ENCODE data around the gene SFMBT1. TPM values are rescaled to one million over a fixed set of nuclear protein-coding genes. Genes with fewer than 3 reads are reported as not detected.

The SFMBT1 gene
- total RNA-seq, 6 experiments from 2014 or later: 9.2 to 14.0 (median 10.7) TPM

- DNase-seq: no peak
- H3K4me1 ChIP-seq: peaks cover 0 to 11% (median 0%) of the 10 kb centered on the region in 4 donors
- intact Hi-C loops (cut with DNase I): loop anchor here (10.0 kb wide), 2 partner anchors 211 to 221 kb away; no protein-coding TSS in a partner anchor
- H3K9me3 ChIP-seq: no peaks in the 10 kb centered on the region
- no peak overlapping the region for H3K27ac ChIP-seq
- no peaks in the 10 kb centered on the region for H3K27me3 ChIP-seq
- H3K36me3 ChIP-seq: no peaks in the 10 kb centered on the region
- TF ChIP-seq CTCF (IDR thresholded peaks at IDR 0.05): no peak
- no peak for TF ChIP-seq POLR2A (IDR thresholded peaks at IDR 0.05)
- ATAC-seq: no peak
- WGBS (ENCODE audit: insufficient coverage, low coverage, low lambda C conversion rate, missing lambda C conversion rate): 60% methylated on average over 1 of the region's 3 CpGs
- H3K4me3 ChIP-seq: no peak overlapping the region
Observed at GRCh38 chr3:53075743-53076140, 29.9 kb upstream of the SFMBT1 start.

- Histone ChIP-seq H3K36me3 (no peaks in the 10 kb centered on the region), H3K27ac (no peak overlapping the region), H3K27me3 (no peaks in the 10 kb centered on the region), H3K4me1 (peaks cover 0 to 11% (median 0%) of the 10 kb centered on the region in 4 donors), H3K4me3 (no peak overlapping the region), H3K9me3 (no peaks in the 10 kb centered on the region)
- intact Hi-C loops (cut with DNase I): loop anchor here (10.0 kb wide), 2 partner anchors 210 to 220 kb away; no protein-coding TSS in a partner anchor
- TF ChIP-seq POLR2A (IDR thresholded peaks at IDR 0.05) (no peak), CTCF (IDR thresholded peaks at IDR 0.05) (no peak)
- WGBS (ENCODE audit: insufficient coverage, low coverage, low lambda C conversion rate, missing lambda C conversion rate): 85% methylated on average over 5 of the region's 9 CpGs
- DNase-seq (peak in 2 of 3 donors; percentile 28 to 43), ATAC-seq (no peak)
Observed at GRCh38 chr3:53074761-53075742, 29.2 kb upstream of the SFMBT1 start.

- H3K36me3 ChIP-seq: no peaks in the 10 kb centered on the region
- TF ChIP-seq POLR2A (IDR thresholded peaks at IDR 0.05) (no peak), CTCF (IDR thresholded peaks at IDR 0.05) (peak in 1 of 4 donors; percentile 9)
- ATAC-seq (no peak), DNase-seq (no peak)
- no peaks in the 10 kb centered on the region for H3K27me3 ChIP-seq
- H3K27ac ChIP-seq: no peak overlapping the region
- intact Hi-C loops (cut with DNase I): loop anchor here (10.0 kb wide), 2 partner anchors 210 to 220 kb away; no protein-coding TSS in a partner anchor
- no peak overlapping the region for H3K4me3 ChIP-seq
- 78% methylated on average over 1 of the region's 1 CpG for WGBS (ENCODE audit: insufficient coverage, low coverage, low lambda C conversion rate, missing lambda C conversion rate)
- H3K9me3 ChIP-seq: no peaks in the 10 kb centered on the region
- H3K4me1 ChIP-seq: peaks cover 0 to 11% (median 0%) of the 10 kb centered on the region in 4 donors
Observed at GRCh38 chr3:53074366-53074696, 28.5 kb upstream of the SFMBT1 start.

- Histone ChIP-seq H3K27me3 (no peaks in the 10 kb centered on the region), H3K27ac (peak overlapping the region in 2 of 3 donors; percentile 44 to 55), H3K36me3 (no peaks in the 10 kb centered on the region), H3K9me3 (no peaks in the 10 kb centered on the region), H3K4me3 (peak overlapping the region; percentile 57 to 89 (median 82)), H3K4me1 (peaks cover 0 to 11% (median 0%) of the 10 kb centered on the region in 4 donors)
- no peak for DNase-seq
- 40% methylated on average over 6 of the region's 17 CpGs for WGBS (ENCODE audit: insufficient coverage, low coverage, low lambda C conversion rate, missing lambda C conversion rate)
- ATAC-seq: peak in 3 of 4 donors; percentile 2 to 17 (median 3)
- intact Hi-C loops (cut with DNase I): loop anchor here (10.0 kb wide), 2 partner anchors 209 to 219 kb away; no protein-coding TSS in a partner anchor
- TF ChIP-seq CTCF (IDR thresholded peaks at IDR 0.05) (no peak), POLR2A (IDR thresholded peaks at IDR 0.05) (no peak)
Observed at GRCh38 chr3:53073553-53074365, 27.9 kb upstream of the SFMBT1 start.

Data from right lobe of liver (tissue), 6 donors.